ENCODE data around the gene C22orf15.

- TF ChIP-seq KDM1A (IDR thresholded peaks at IDR 0.05; ENCODE audit: borderline replicate concordance, low read length): no peak
- no peak for TF ChIP-seq TCF12 (IDR thresholded peaks at IDR 0.05; ENCODE audit: low read depth, low read length)
- TF ChIP-seq POLR2A (IDR thresholded peaks at IDR 0.05; ENCODE audit: control extremely low read depth in 1 of 2, low read depth in 2 of 2, low read length in 2 of 2): no peak
- TF ChIP-seq EP300 (IDR thresholded peaks at IDR 0.05; ENCODE audit: borderline replicate concordance in 1 of 2, low read depth in 2 of 2, low read length in 2 of 2): no peak
These were observed 1.2 kb downstream of the C22orf15 start for GRCh38 chr22:23763954-23764353.

Data from H1 (cell line).